H1 (cell line): Measurements from ENCODE around the gene CDHR2. TPM values are rescaled to one million over a fixed set of nuclear protein-coding genes. Genes with fewer than 3 reads are reported as not detected.

ENCODE experiments used
- CEBPB ChIP-seq: IDR thresholded peaks from 2 replicates; pipeline ENCODE4 v1.6.1; 2012; ENCODE audit warnings: low read depth, low read length
- CHD2 ChIP-seq: IDR thresholded peaks from 2 replicates; pipeline ENCODE4 v1.6.1; 2012; ENCODE audit warnings: low read length, improper control_type of control experiment
- CHD7 ChIP-seq: fragments of 300-600 bp; sonication (generic); IDR thresholded peaks from 2 replicates; pipeline ENCODE4 v1.7.1; 2012; ENCODE audit warnings: low read length, moderate library complexity, mild to moderate bottlenecking, inconsistent platforms; ENCODE audit not compliant: insufficient replicate concordance
- GABPA ChIP-seq: IDR thresholded peaks from 2 replicates; pipeline ENCODE4 v1.6.1; 2011; ENCODE audit warnings: mild to moderate bottlenecking, low read length, moderate library complexity, borderline replicate concordance; ENCODE audit not compliant: insufficient read depth
- JUND ChIP-seq: IDR thresholded peaks from 2 replicates; pipeline ENCODE4 v1.6.1; 2011; ENCODE audit warnings: mild to moderate bottlenecking, improper control_type of control experiment, low read length
- NANOG ChIP-seq: IDR thresholded peaks from 2 replicates; pipeline ENCODE4 v1.6.1; 2011; ENCODE audit warnings: low read length, low read depth, mild to moderate bottlenecking, inconsistent platforms; ENCODE audit not compliant: insufficient read depth, poor library complexity, severe bottlenecking
- RNF2 ChIP-seq: fragments of 200-900, 300-1000 bp; sonication (generic); IDR thresholded peaks from 2 replicates; pipeline ENCODE4 v1.7.1; 2016; ENCODE audit warnings: borderline replicate concordance, low read depth, mild to moderate bottlenecking, antibody characterized with exemption, low read length; ENCODE audit not compliant: poor library complexity, severe bottlenecking; ENCODE audit errors: missing control alignments
- RXRA ChIP-seq: IDR thresholded peaks from 2 replicates; pipeline ENCODE4 v1.6.1; 2011; ENCODE audit warnings: low read depth, mild to moderate bottlenecking, low read length, moderate library complexity; ENCODE audit not compliant: insufficient read depth
- SUZ12 ChIP-seq: fragments of 200-600 bp; sonication (generic); IDR thresholded peaks from 2 replicates; pipeline ENCODE4 v1.6.1; 2012; ENCODE audit warnings: mild to moderate bottlenecking, inconsistent platforms, low read length, moderate library complexity, mixed read lengths
- TEAD4 ChIP-seq: IDR thresholded peaks from 2 replicates; pipeline ENCODE4 v1.6.1; 2012; ENCODE audit warnings: low read depth, low read length, inconsistent platforms, mixed read lengths
- polyA plus RNA-seq, 7 experiments: library from polyadenylated mRNA; depleted of rRNA in 3 of 7; stranded (reverse) in 5 of 7; unstranded in 2 of 7; fragments of >200 nt in 5 of 7; fragments of 200-250 nt in 2 of 7; gene quantifications; 1 replicate in 5 of 7; 2 replicates in 1 of 7; 4 replicates in 1 of 7; pipeline versions ENCODE4 v1.2.1 to v1.2.3, GENCODE V29; 2011 to 2013; ENCODE audit warnings: missing spikeins in 2 of 7, mixed read lengths in 2 of 7
- total RNA-seq: library from RNA; stranded (reverse); fragmentation: NEBNext Ultra II Directional; extraction: Animal tissue kit (Norgen Biotek cat#: 25700); gene quantifications from 2 replicates; pipeline ENCODE4 v1.2.1, GENCODE V29; 2021

CDHR2 gene
- total and polyA plus RNA-seq, 2 of the 8 experiments (the other 6 are each of a cell fraction or from before 2014, with no cell fraction given): 0.02 to 0.43 TPM

GRCh38 chr5:176561259-176561658 lies 12.1 kb downstream of the CDHR2 start (continued):
- TF ChIP-seq CHD7 (no peak), RXRA (no peak), CEBPB (no peak), NANOG (no peak), GABPA (no peak), RNF2 (no peak), JUND (no peak), CHD2 (no peak), SUZ12 (no peak), TEAD4 (no peak)
